22Rv1 (cell line): ENCODE results near the gene SCD.

Source experiments
- CTCF ChIP-seq: fragments of 450-650 bp; IDR thresholded peaks from 2 replicates; pipeline ENCODE4 v1.5.1; 2017; ENCODE audit warnings: mild to moderate bottlenecking
- ZFX ChIP-seq: fragments of 450-650 bp; IDR thresholded peaks from 2 replicates; pipeline ENCODE4 v1.6.1; 2017; ENCODE audit warnings: antibody characterized with exemption, borderline replicate concordance

GRCh38 chr10:100341953-100342626 is 4.9 kb upstream of the SCD start:
- TF ChIP-seq CTCF, result peak; percentile 86
- TF ChIP-seq ZFX, result no peak
